H1 (cell line): Measurements from ENCODE around the gene NOL4L. TPM values are rescaled to one million over a fixed set of nuclear protein-coding genes. Genes with fewer than 3 reads are reported as not detected.

Experiments used
- BACH1 ChIP-seq: IDR thresholded peaks from 2 replicates; pipeline ENCODE4 v1.6.1; 2012; ENCODE audit warnings: low read length, improper control_type of control experiment
- KDM5A ChIP-seq: fragments of 200-600 bp; IDR thresholded peaks from 2 replicates; pipeline ENCODE4 v1.7.1; 2012; ENCODE audit warnings: mild to moderate bottlenecking, low read length, inconsistent platforms, mixed read lengths
- NANOG ChIP-seq: IDR thresholded peaks from 2 replicates; pipeline ENCODE4 v1.6.1; 2011; ENCODE audit warnings: low read length, low read depth, mild to moderate bottlenecking, inconsistent platforms; ENCODE audit not compliant: insufficient read depth, poor library complexity, severe bottlenecking
- POU5F1 ChIP-seq: IDR thresholded peaks from 2 replicates; pipeline ENCODE4 v1.6.1; 2011; ENCODE audit warnings: low read depth, mild to moderate bottlenecking, low read length, moderate library complexity
- RBBP5 ChIP-seq: IDR thresholded peaks from 2 replicates; pipeline ENCODE4 v1.7.1; 2012; ENCODE audit warnings: low read depth, mild to moderate bottlenecking, inconsistent platforms, low read length, moderate library complexity, borderline replicate concordance
- SIRT6 ChIP-seq: IDR thresholded peaks from one replicate; pipeline ENCODE4 v1.7.1; 2012; ENCODE audit warnings: low read length, inconsistent platforms
- SUZ12 ChIP-seq: fragments of 200-600 bp; sonication (generic); IDR thresholded peaks from 2 replicates; pipeline ENCODE4 v1.6.1; 2012; ENCODE audit warnings: mild to moderate bottlenecking, inconsistent platforms, low read length, moderate library complexity, mixed read lengths
- YY1 ChIP-seq: IDR thresholded peaks from 2 replicates; pipeline ENCODE4 v1.6.1; 2011; ENCODE audit warnings: low read depth, mild to moderate bottlenecking, low read length
- polyA plus RNA-seq, 7 experiments: library from polyadenylated mRNA; depleted of rRNA in 3 of 7; stranded (reverse) in 5 of 7; unstranded in 2 of 7; fragments of >200 nt in 5 of 7; fragments of 200-250 nt in 2 of 7; gene quantifications; 1 replicate in 5 of 7; 2 replicates in 1 of 7; 4 replicates in 1 of 7; pipeline versions ENCODE4 v1.2.1 to v1.2.3, GENCODE V29; 2011 to 2013; ENCODE audit warnings: missing spikeins in 2 of 7, mixed read lengths in 2 of 7
- total RNA-seq: library from RNA; stranded (reverse); fragmentation: NEBNext Ultra II Directional; extraction: Animal tissue kit (Norgen Biotek cat#: 25700); gene quantifications from 2 replicates; pipeline ENCODE4 v1.2.1, GENCODE V29; 2021
- TF ChIP-seq, protein P1 (sequence below): IDR thresholded peaks from 2 replicates; pipeline ENCODE4 v1.6.1; 2012; ENCODE audit warnings: inconsistent platforms

Gene NOL4L
- total and polyA plus RNA-seq, 2 of the 8 experiments (the other 6 are each of a cell fraction or from before 2014, with no cell fraction given), result 15.3 to 23.7 TPM

DNA sequence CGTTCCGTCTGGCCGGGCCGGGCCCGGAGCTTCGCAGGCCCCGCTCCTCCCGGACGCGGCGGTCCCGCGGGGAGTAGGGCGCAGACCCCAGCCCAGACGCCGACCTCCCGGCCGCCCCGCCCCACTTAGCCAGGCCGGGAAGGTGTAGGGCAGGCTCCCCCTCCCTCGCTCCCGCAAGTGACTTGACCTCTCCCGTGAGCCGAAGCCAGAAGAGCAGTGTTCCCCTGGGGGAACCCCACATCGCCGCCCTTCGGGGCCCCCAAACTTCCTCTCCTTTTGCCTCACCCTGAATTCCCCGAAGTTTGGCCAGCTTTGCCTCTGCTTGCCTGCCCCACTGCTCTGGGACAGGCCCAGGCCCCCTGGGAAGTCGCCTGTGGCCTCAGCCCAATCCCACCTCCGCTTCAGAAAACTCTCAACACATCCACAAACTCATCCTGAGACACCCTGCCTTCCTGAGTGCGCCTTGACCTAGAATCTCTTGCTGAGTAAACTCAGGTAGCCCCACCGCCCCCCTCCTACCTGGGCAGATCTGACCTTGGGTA, 524 bp upstream of the NOL4L start (continued):
- TF ChIP-seq SUZ12 (peak; percentile 63), NANOG (no peak), YY1 (no peak), RBBP5 (no peak), SIRT6 (no peak), KDM5A (no peak), POU5F1 (no peak), BACH1 (no peak)
- TF ChIP-seq, protein P1, sequence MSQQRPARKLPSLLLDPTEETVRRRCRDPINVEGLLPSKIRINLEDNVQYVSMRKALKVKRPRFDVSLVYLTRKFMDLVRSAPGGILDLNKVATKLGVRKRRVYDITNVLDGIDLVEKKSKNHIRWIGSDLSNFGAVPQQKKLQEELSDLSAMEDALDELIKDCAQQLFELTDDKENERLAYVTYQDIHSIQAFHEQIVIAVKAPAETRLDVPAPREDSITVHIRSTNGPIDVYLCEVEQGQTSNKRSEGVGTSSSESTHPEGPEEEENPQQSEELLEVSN, result no peak
